SHP77 treated with DMSO at 0.1 percent for 48 hours (cell line): ENCODE measurements around the gene ZFP1.
"Not testable (repeated sequence)": the region's sequence is repeated elsewhere in the genome, so short reads cannot be mapped to it uniquely, and the experiment has no call there.

ENCODE experiments used
- DNase-seq: peaks from one replicate; lab custom pipeline; 2025; lab: John Stamatoyannopoulos, UW

Gene ZFP1

DNA sequence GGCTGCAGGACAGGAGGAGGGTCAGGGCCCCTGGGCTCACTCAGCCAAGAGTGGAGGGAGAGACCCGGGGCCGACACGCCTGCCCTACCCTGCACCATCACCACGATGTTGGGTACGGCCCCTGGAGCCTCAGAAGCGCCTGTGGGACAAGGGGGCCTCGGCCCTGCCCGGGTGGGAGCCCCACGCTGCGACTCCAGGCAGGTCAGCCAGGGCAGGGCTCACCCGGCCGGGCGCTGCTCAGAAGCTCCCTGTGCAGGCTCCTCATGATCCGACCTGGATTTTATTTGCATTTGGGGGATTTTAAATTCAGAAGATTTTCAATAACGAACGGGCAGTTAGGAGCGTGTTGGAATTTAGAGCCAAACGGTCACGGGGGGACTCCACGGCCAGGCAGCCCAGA is 56.6 kb downstream of the ZFP1 start:
- not testable (repeated sequence) for DNase-seq

DNA sequence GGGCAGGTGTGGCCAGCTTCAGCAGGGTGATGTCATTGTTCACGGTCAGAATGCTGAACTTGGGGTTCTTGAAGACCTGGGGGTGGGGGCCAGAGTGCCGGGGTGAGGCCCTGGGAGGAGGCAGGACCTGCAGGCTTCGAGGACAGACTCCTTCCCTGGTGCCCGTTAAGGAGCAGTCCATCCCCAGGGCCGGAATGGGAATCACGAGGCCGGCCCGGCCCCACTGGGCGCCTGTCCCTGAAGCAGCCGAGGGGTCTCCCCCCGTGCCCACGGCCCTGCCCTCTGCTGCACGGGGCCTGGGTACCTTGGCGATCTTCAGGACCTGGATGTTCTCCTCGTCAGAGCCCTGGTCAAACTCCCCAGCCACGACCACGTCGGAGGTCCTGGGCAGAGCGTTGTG is 57.1 kb downstream of the ZFP1 start:
- DNase-seq: not testable (repeated sequence)

GRCh38 chr16:75205961-75206748 is 57.8 kb downstream of the ZFP1 start:
- DNase-seq: not testable (repeated sequence)

- no peak for DNase-seq
Observed at GRCh38 chr16:75206749-75207451, 58.6 kb downstream of the ZFP1 start, which contains the start of gene CTRB2. Gene CTRB2, minus strand, starts transcription at chr16:75207161. Its CDS starts 20 bp downstream, at chr16:75207141.

DNA sequence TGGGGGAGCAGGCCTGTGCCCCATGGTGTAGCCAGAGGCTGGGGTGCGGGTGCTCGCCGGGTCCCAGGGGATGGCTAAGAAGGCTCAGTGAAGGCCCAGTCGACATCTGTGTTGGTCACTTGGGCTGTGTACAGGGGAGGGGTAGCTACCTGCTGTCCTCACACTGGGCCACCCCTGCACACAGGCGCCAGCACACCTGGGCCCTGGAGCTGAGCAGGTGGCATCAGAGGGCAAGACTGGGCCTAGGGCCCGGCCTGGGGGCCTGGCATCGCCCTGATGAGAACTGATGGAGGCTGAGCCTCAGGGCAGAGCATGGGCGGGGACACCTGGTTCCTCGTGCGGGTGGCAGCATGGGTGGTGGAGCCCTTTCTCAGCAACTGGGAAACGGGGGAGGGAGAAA is 59.5 kb downstream of the ZFP1 start:
- DNase-seq: no peak

DNA sequence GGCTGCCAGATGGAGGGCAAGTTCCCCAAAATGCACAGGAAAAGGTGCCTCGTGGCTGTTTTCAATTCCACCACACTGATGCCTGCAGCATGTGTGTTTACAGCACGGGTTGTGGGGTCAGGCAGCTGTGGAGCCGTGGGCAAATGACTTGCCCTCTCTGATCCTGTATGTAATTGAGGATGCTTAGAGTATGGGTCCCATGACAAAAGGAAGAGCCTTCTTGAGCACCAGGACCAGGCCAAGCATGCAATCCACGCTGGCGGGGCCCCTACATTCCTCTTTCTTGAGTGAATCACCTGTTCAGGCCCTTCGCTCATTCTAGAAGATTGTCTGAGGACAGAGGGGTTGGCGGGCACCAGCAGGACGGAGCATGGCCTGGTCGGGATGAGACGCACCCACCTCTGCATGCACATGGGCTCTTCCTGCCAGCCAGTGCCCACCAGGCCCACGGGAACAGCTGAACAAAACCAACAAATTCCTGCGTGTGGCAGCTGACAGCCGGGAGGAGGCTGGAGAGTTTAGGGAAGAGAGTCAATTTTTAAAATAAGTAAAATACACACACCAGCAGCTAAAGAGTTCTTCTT is 60.0 kb downstream of the ZFP1 start:
- DNase-seq: no peak

- DNase-seq: no peak
Observed at GRCh38 chr16:75208861-75209505, 60.7 kb downstream of the ZFP1 start.

DNA sequence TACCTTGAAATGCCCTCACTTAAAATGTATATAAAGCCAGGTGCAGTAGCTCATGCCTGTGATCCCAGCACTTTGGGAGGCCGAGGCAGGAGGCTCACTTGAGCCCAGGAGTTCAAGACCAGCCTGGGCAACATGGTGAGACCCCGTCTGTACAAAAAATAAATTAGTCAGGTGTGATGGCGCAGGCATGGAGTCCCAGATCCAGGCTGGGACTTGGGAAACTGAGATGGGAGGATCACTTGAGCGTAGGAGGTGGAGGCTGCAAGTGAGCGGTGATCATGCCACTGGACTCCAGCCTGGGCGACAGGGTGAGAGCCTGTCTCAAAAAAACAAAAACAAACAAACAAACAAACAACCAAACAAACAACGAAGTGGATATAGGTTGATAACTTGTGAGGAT is 61.2 kb downstream of the ZFP1 start:
- DNase-seq: not testable (repeated sequence)

- no peak for DNase-seq
Observed at GRCh38 chr16:75209944-75210343, 61.6 kb downstream of the ZFP1 start.

GRCh38 chr16:75211286-75211685 is 63.0 kb downstream of the ZFP1 start:
- not testable (repeated sequence) for DNase-seq

DNA sequence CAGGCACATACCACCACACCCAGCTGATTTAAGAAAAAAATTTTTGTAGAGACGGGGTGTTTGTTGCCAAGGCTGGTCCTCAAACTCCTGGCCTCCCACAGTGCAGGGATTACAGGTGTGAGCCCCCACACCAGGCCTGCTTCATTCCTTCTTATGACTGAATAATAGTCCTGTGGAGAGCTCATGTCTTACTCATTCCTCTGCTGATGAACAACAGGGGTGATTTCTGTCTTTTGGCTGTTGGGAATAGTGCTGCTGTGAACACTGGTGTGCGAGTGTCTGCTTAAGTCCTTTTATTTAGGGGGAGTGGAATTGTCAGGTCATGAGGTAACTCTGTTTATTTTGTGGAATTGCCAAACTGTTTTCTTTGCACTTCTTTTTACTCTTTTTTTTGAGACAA is 67.8 kb downstream of the ZFP1 start:
- no peak for DNase-seq

- DNase-seq: no peak
Observed at GRCh38 chr16:75216576-75216975, 68.3 kb downstream of the ZFP1 start.

- DNase-seq: no peak
Observed at GRCh38 chr16:75217389-75217851, 69.1 kb downstream of the ZFP1 start.

DNA sequence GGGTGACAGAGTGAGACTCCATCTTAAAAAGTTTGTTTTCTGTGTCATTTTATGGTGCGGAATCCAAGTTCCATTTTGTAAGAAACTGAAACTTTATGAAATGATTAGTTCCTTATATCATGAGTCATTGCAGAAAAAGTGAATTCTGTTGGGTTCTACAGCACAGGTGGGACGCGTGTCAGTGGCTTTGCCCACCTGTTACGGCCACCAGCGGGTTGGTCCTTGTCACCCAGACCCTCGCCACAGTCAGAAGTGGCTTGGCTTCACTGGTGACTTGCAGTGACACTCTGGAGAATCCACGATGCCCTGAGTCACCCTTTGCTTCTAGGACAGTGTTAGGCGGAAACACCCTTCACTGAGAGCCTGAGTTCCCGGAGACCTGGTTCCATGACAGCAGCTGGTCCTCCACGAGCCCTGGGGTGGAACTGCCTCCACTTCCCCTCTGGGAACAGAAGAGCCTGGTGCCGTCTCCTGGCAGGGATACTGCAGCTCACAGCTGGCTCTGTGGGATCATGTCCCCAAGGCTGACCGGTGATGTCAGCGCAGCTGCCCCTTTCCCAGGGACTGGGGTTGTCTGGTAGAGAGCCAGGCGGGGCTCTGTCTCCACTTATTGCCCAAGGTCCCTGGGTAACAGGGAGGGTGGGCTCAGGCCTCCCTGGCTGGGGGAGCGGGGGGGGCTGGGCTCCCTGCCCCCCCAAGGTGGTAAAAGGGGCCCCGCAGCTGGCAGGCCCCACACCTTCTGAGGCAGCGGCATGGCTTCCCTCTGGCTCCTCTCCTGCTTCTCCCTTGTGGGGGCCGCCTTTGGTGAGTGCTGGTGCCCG is 70.1 kb downstream of the ZFP1 start, which contains the start of gene CTRB1:
Gene CTRB1, plus strand, starts transcription at position 733 of the 821 bp plus-strand sequence. Its CDS starts 20 bp downstream, at position 753.
- no peak for DNase-seq

DNA sequence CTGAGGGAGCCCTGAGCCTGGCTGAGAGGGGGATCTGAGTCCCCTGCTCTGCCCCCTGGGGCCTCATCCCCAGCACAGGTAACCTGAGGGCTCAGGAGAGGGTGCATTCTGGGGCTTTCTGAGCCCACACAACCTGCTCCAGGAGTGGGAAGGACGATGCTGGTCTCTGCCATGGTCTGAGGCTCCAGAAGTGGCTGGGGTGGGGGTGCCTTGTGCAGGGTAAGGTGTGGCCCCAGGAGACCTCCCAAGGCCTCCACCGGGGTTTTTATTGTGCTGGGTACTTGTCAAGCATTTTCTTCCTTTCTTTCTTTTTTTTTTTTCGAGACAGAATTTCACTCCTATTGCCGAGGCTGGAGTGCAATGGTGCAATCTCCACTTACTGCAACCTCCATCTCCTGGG is 70.8 kb downstream of the ZFP1 start:
- DNase-seq: no peak

- no peak for DNase-seq
Observed at GRCh38 chr16:75219838-75220237, 71.5 kb downstream of the ZFP1 start.
